ENCODE data around the gene PTPRM.

GRCh38 chr18:8257851-8258434, 690.8 kb downstream of the PTPRM start:
- no peak for TF ChIP-seq EZH2 (IDR thresholded peaks at IDR 0.05; ENCODE audit: borderline replicate concordance, low read depth, low read length, poor library complexity, severe bottlenecking)
- TF ChIP-seq CTCF (conservative IDR thresholded peaks at IDR 0.05; ENCODE audit: low read depth, low read length), result no peak
